ENCODE results near the gene FZR1.

FZR1 gene

DNA sequence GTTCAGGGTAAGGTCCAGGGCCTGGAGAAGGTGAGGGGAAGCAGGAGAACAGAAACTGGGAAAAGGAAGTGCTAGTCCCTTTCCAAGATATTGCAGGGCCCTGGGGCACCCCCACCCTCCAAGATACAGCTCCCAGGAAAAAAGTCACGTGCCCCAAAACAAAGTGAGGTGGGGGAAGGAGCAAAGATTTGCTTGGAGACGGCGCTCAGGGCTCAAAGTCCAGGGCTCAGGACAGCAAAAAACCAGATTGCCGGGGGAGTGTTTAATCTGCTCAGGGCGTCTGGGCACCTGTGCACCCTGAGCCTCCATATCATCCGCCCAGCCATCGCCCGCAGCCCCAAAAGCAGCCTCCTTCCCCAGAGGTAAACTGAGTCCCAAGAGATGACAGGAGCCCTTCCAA is 32.1 kb upstream of the FZR1 start:
- DNase-seq (ENCODE audit: low spot score) = no peak

DNA sequence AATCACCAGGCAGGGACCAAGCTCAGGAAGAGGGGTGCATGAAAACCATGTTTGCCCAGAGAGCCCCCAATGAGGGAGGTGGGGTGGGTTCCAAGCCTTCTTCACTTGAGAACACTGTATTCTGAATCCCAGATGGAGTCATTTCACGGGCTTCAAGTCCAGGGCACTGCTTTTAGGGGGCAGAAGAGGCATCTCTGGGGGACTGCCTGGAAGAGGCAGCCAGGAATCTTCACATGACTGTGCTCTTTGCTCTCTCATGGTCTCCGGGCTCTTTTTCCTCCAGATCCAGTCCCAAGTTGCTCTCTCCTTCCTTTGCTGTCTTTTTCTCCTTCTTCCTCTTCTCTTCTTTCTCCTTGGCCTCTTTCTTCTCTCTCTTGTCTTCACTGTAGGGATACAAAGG is 31.5 kb upstream of the FZR1 start:
- no peak for DNase-seq (ENCODE audit: low spot score)

DNA sequence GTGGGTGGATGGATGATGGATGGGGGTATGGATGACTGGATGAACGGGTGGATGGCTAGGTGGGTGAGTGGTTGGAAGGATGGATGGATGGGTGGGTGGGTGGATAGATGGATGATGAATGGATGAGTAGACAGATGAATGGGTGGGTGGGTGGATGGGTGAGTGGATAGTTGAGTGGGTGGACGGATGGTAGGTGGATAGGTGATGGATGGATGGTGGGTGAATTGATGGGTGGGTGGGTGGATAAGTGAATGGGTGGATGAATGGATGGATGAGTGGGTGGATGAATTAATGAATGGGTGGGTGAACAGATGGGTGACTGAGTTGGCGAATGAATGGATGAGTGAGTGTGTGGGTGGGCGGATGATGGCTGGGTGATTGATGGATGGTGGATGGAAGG is 30.7 kb upstream of the FZR1 start:
- DNase-seq (ENCODE audit: low spot score) = no peak

DNA sequence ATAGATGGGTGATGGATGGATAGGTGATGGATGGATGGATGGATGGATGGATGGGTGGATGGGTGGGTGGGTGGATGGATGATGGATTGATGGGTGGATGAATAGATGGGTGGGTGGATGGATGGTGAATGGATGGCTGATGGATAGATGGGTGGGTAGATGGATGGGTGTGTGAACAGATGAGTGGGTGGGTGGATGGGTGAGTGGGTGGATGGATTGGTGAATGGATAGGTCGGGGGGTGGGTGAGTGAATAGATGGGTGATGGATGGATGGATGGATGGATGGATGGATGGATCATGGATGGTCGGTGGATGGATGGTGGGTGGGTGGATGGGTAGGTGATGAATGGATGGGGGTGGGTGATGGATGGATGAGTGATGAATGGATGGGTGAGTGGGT is 29.3 kb upstream of the FZR1 start:
- no peak for DNase-seq (ENCODE audit: low spot score)

DNA sequence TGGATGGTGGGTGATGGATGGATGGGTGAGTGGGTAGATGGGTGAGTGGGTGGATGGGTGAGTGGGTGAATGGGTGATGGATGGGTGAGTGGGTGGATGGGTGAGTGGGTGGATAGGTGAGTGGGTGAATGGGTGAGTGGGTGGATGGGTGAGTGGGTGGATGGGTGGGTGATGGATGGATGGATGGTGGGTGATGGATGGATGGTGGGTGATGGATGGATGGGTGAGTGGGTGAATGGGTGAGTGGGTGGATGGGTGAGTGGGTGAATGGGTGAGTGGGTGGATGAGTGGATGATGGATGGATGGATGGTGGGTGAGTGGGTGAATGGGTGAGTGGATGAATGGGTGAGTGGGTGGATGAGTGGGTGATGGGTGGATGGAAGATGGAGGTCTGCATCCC is 28.6 kb upstream of the FZR1 start:
- DNase-seq (ENCODE audit: low spot score) = no peak

DNA sequence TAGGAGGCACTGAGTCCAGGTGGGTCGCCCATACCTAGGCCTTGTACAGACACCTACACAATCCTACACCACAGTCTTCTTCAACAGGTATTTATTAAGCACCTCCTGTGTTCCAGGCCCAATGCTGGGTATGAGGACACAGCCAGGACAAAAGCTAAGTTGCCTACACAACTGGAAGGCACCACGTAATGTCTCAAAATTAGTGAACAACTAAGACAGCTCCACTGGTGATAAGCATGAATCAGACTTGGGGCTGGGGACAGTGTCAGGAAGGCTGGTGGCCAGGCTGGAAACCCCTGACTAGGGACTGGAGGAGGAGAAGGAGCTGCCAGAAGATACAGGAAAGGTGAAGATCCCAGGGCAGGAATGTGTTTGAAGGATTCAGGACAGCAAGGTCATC is 28.2 kb upstream of the FZR1 start:
- DNase-seq (ENCODE audit: low spot score) = no peak

DNA sequence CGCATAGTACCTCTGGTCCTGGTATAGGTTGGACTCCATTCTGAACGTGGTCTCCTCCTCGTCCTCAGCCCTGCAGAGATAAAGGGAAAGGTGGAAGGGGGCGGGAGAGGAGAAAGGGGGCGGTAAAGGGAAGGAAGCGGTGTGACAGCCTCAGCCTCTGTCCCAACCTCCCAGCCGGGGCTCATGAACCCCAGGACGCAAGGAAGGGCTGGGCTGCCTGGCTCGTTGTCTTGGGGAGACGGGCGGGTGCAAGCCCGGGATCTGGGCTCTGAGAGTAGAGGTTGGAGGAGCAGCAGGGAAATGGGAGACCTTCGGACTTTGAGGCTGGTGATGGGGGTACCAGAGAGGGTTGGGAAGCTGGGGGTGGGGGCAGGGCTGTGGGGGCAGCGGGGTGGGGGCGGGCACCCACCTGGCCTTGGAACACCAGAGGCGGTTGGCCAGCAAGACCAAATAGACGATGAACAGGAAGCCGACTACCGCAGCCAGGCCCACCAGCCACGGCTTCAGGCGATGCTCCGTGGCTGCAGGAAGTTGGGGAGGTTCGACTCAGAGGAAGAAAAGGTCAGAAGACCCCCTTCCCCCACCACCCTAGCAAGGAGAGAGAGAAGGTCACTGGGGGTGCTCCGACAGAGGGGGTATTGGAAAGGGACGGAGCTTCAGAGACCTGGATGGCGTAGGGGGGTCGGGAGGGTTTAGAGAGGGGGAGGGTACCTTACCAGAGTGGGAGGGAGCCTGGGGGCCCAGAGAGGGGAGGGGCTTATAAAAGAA is 27.5 kb upstream of the FZR1 start:
- no peak for DNase-seq (ENCODE audit: low spot score)

DNA sequence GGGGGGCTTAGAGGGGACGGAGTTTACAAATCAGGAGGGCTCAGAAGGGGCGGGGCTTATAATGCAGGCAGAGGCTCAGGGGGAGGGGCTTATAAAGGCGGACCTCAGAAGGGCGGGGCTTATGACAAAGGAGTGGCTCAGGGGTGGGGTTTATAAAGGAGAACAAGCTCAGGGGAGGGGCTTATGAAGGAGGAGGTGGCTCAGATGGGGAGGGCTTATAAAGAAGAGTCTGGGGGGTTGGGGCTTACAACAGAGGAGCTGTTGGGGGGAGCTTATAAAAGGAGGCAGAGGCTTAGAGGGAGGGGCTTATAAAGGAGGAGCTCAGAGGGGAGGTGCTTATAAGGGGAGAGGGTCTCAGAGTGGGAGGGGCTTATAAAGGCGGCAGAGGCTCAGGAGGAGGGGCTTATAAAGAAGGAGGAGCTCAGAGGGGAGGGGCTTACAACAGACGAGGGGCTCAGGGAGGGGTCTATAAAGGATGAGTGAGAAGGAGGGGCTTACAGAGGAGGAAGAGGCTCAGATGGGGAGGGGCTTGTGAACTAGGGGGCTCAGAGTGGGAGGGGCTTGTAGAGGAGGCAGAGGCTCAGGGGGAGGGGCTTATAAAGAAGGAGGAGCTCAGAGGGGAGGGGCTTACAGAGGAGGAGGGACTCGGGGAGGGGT is 26.8 kb upstream of the FZR1 start:
- peak; percentile 43 for DNase-seq (ENCODE audit: low spot score)

DNA sequence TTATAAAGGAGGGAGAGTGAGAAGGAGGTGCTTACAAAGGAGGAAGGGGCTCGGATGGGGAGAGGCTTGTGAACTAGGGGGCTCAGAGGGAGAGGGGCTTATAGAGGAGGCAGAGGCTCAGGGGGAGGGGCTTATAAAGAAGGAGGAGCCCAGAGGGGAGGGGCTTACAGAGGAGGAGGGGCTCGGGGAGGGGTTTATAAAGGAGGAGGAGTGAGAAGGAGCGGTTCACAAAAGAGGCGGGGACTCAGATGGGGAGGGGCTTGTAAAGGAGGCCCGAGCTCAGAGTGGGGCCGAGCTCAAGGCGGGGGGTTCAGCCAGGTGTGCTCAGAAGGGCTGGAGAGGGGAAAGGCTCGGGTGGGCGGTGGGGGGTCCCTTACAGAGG is 26.3 kb upstream of the FZR1 start:
- no peak for DNase-seq (ENCODE audit: low spot score)

DNA sequence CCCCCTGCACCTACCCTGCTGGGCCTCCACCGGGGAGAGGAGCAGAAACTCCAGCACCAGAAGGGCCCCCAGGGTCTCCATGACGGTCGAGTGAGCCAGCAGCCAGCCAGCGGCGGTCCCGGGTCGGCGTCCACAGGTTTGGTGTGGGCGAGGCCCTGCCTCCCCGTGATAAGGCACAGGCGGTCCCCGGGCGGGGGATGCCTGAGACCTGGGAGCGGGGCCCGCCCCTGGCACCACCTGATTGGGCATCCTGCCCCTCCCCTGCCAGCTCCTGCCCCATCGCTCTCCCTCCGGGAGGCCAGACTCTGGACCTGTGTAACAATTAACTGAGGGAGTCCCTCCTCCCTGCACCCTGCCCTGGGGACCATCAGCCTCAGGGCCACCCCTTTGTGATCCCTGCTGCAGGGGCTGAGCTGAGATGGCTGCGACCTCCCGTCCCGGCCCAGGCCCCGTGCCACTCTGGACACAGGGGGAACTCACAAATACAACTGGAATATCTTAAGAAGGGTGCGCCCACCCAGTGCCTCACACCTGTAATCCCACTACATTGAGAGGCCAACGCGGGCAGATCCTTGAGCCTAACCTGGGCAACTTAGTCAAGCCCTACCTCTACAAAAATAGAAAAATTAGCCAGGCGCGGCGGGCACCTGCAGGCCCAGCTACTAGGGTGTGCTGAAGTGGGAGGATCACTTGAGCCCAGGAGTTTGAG is 25.6 kb upstream of the FZR1 start, which contains the start of gene SMIM24:
Gene SMIM24 (minus strand): TSS at position 143 of the 709 bp plus-strand sequence. CDS start 62 bp downstream, at position 81.
- DNase-seq (ENCODE audit: low spot score) = no peak

DNA sequence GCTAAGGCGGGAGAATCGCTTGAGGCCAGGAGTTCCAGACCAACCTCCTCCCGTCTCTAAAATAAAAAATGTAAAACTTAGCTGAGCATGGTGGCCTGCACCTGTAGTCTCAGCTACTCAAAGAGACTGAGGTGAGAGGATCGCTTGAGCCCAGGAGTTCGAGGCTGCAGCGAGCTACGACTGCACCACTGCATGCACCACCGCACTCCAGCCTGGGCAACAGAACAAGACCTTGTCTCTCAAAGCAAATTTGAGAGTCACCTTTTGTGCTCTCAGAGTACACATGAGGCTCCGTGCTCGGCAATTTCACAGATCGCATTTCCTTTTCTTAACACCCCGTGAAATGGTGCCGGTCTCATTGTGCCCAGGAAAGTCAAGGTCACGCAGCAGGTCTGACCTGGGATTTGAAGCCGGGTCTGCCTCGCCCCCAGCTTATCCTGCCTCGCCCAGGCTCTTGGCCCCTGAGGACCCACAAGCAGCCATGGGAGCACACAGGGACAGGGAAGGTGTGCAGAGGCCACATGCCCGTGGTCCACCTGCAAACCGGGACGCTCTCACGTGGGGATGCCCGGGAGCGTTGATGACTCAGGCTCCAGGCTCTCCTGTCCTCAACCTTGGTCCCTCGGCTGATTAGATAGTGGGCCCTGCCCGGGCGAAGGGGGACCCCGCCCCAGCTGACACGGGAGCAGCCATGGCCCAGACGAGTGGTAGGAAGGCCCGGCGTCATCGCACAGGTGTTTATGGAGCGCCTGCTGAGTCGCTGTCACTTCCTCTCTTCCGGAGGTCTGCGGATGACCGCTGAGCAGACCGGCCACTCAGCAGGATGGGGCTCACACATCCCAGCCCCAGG is 24.6 kb upstream of the FZR1 start:
- no peak for DNase-seq (ENCODE audit: low spot score)

DNA sequence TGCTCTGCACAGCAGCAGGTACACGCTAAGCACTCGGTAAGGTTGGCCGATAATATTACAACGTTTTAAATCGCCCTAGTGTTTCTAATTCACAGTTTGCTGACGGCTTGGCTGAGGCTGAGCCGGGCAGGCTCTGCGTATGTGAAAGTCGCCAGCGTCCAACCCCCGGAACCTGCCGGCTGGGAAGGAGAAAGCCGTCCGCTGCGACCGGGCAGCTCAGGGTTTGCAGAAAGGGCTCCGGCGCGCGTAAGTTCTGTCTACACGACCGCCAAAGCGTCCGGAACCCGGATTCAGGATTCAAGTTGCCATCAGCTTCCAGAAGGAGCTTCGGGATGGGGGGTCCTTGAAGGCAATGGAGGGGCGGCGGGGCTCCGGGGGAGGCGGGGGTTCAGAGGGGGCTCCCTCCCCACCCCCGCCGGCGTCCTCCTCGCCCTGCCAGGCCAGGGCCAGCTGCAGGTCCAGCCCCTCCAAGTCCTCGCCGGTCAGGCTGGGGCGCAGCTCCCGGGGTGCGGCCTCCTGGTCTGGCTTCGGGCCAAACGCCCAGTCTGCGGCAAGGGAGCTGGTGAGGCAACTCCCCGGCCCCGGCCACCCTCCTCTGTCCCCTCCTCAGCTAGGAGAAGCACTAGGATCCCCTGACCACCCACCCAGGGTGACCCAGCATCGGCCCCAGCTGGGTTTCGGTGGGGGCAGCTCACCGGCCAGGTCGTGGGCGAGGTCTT is 23.4 kb upstream of the FZR1 start:
- DNase-seq (ENCODE audit: low spot score) = no peak

DNA sequence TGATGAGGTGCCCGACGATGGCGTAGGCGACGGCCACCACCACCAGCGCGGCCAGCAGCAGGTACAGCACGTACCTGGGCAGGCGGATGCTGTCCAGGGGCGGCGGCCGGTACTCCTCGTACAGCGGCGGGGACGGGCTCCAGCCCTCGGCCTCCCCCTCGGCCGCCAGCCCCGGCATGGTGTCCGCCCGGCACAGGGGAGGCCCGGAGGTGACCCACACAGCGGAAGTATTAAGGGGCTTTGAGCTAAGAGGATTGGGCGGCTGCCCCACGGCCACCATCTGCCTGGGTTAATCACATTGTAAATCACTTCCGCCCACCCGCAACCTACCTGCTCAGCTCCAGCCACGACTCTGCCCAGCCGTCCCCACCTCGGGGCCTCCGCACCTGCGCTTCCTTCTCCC is 22.9 kb upstream of the FZR1 start, which contains the start of gene SMIM44:
Gene SMIM44 (minus strand): TSS at position 216 of the 403 bp plus-strand sequence. CDS start 38 bp downstream, at position 178.
- DNase-seq (ENCODE audit: low spot score) = no peak

DNA sequence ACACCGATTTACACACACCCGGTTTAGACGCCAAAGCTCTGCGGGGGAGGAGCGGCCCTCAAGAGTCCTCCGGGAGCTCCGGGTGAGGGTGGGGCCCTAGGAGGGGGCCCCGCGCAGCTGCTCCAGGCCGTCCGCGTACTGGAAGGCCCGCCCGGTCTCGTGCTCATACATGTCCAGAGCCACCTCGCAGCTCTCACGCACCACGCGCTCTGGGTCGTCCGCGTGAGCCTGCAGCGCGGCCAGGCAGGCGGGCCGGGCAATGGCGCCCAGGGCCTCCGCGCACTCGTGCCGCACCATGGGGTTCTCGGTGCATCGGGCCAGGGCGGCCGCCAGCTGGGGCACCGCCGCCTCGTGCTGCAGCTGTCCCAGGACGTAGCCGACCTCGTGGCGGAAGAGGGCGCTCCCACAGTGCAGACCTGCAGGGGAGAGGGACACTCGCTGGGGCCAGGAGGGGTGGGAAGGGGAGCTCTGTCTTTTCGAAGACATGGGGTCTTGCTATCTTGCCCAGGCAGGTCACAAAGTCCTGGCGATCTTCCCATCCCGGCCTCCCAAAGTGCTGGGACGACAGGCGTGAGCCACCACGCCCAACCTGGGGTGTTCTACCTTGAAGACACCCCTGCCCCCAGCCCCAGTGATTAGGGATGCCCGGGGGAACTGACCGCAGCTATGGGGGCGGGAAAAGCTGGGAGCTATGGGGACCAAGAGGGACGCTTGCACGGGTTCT is 14.6 kb upstream of the FZR1 start:
- DNase-seq (ENCODE audit: low spot score) = no peak

DNA sequence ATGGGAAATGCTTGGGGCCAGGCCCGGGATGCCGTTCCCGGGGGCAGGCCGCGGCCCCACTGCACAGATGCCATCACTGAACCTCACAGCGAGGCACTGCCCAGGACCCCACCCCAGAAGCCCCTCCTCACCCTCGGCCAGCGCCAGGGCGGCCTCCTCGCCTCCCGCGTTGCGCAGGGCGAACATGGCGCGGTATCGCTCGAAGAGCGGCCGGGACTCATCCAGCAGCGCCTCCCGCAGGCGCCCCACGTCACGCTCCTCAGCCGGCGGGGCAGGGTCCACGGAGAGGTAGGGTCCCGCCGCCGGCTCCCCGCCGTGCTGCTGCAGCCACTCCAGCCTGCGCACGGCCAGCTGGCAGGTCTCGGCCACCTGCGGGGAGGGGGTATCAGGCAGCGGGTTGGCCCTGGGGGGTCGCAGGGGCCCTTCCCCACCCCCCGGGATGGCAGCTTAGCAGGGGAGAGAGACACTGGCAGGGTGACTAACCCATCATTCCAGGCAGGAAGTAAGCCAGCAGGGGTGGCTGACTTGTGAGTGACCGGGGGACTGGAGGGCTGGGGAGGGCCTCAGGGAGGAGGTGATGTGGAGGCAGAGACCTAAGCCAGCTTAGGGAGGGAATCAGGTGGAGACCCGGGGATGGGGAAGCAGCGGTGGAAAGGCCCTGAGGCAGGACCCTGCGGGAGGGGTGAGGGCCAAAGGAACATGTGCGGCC is 13.8 kb upstream of the FZR1 start:
- DNase-seq (ENCODE audit: low spot score) = no peak

DNA sequence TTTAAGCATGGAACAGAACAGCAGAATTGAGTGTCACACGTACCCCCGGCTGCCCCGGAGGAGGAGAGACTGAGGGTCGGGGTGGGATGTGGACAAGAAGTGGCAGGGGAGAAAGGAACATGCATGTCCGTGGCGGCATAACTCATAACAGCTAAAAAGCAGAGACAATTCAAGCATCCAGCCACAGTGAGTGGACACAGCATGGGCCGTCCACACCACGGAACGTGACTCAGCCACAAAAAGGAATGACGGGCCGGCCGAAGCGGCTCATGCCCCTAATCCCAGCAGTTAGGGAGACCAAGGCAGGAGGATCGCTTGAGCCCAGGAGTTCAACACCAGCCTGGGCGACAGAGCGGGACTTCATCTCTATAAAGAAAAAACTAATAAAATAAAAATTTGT is 13.2 kb upstream of the FZR1 start:
- no peak for DNase-seq (ENCODE audit: low spot score)

DNA sequence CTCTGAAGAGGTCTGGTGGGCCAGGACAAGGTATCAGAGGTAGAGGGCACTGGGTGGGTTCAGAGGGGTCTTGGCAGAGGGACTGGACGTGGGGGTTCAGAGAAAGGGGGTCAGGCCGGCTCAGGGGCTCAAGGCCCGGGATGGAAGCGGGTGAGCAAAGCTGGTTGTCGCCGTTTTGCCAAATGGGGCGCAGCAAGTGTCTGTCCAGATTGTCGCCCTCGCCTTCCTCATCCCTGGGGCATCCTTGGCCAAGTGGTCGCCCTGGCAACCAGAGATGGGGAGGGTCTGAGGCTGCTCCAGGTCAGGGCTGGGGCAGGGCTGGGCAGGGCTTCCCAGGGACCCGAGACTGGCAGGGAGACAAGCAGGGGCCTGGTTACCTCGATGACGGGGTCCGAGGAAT is 12.5 kb upstream of the FZR1 start:
- no peak for DNase-seq (ENCODE audit: low spot score)

DNA sequence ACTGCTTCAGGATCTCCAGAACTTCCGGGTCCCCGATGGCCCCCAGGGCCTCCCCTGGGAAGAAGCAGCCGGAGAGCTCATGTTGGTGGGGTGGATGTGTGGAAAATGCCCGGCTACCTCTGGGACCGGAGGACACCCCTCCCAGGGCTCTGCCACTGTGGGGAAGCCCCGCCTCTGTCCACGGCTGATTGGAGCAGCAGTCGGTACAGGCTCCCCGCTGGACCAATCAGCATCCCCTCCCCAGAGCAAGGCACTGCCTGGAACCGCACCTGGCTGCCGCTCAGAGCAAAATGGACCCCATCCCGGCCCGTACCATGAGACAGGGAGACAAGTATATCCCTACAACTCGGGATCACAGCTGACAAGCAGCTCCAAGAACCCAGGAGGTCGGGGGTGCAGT is 12.1 kb upstream of the FZR1 start:
- DNase-seq (ENCODE audit: low spot score) = peak; percentile 65

DNA sequence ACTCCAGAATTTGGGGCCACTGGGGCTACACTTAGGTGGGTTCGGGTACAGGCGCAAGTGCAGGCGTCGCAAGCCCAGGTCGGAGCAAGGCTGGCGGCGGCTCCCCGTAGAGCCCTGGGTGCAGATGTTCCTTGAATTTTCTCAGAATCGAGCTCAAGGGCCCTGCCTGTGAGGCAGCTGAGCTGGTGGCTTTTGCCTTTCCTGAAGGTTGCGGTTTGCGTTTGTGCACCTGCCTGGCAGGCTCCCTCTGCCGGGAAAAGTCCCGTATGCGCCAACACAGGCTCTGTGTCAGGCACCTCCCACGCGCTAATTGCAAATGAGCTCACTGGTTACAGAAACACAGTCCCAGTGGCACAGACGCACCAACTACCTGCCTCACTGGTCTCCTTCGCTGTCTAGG is 11.6 kb upstream of the FZR1 start:
- no peak for DNase-seq (ENCODE audit: low spot score)
